SKM-1 (cell line): ENCODE measurements around the gene RPL28.
"Not testable (repeated sequence)": the region's sequence is repeated elsewhere in the genome, so short reads cannot be mapped to it uniquely, and the experiment has no call there.

Source experiments
- DNase-seq: peaks from one replicate; lab custom pipeline; 2025; ENCODE audit not compliant: unreplicated experiment; lab: John Stamatoyannopoulos, UW

Gene RPL28

GRCh38 chr19:55421281-55421680 lies 35.5 kb downstream of the RPL28 start:
- DNase-seq, result not testable (repeated sequence)

GRCh38 chr19:55423225-55424005 lies 37.7 kb downstream of the RPL28 start:
- DNase-seq, result no peak

- DNase-seq, result no peak
Measured at GRCh38 chr19:55424518-55424917, 38.8 kb downstream of the RPL28 start.

- DNase-seq, result no peak
Measured at GRCh38 chr19:55426042-55426441, 40.3 kb downstream of the RPL28 start.

GRCh38 chr19:55431183-55431582 lies 45.5 kb downstream of the RPL28 start:
- DNase-seq, result no peak

- no peak for DNase-seq
Measured at GRCh38 chr19:55432241-55432959, 46.7 kb downstream of the RPL28 start.

- DNase-seq, result no peak
Measured at GRCh38 chr19:55433292-55433691, 47.6 kb downstream of the RPL28 start.

GRCh38 chr19:55434356-55434919 lies 48.7 kb downstream of the RPL28 start:
- DNase-seq, result no peak

- no peak for DNase-seq
Measured at GRCh38 chr19:55435020-55435419, 49.3 kb downstream of the RPL28 start.

- no peak for DNase-seq
Measured at GRCh38 chr19:55436847-55437246, 51.1 kb downstream of the RPL28 start.

- no peak for DNase-seq
Measured at GRCh38 chr19:55437410-55437809, 51.7 kb downstream of the RPL28 start.

GRCh38 chr19:55439052-55439451 lies 53.3 kb downstream of the RPL28 start:
- DNase-seq, result no peak

GRCh38 chr19:55440411-55441105 lies 54.8 kb downstream of the RPL28 start:
- DNase-seq, result no peak

- DNase-seq, result no peak
Measured at GRCh38 chr19:55441319-55441691, 55.6 kb downstream of the RPL28 start.

- no peak for DNase-seq
Measured at GRCh38 chr19:55441692-55442321, 56.1 kb downstream of the RPL28 start.

GRCh38 chr19:55442372-55442961 lies 56.7 kb downstream of the RPL28 start:
- DNase-seq, result no peak

- DNase-seq, result no peak
Measured at GRCh38 chr19:55443045-55443823, 57.5 kb downstream of the RPL28 start, which contains the start of gene SHISA7. Gene SHISA7, minus strand, starts transcription at chr19:55443300. Its CDS starts 437 bp downstream, at chr19:55442863.

GRCh38 chr19:55443824-55444480 lies 58.2 kb downstream of the RPL28 start:
- no peak for DNase-seq

GRCh38 chr19:55444646-55445045 lies 58.9 kb downstream of the RPL28 start:
- DNase-seq, result no peak
